CD4-positive, alpha-beta T cell treated with Interleukin-4 for 1 hour (primary cell): ENCODE data around the gene IFITM1.
"Not testable (repeated sequence)": the region's sequence is repeated elsewhere in the genome, so short reads cannot be mapped to it uniquely, and the experiment has no call there.

ENCODE experiments used
- DNase-seq, 2 donors: peaks; one replicate each; pipeline ENCODE4 v3.0.0-alpha.2; 2020 to 2022

The IFITM1 gene

GRCh38 chr11:328012-328411 lies 14.2 kb downstream of the IFITM1 start:
- no peak for DNase-seq

DNA sequence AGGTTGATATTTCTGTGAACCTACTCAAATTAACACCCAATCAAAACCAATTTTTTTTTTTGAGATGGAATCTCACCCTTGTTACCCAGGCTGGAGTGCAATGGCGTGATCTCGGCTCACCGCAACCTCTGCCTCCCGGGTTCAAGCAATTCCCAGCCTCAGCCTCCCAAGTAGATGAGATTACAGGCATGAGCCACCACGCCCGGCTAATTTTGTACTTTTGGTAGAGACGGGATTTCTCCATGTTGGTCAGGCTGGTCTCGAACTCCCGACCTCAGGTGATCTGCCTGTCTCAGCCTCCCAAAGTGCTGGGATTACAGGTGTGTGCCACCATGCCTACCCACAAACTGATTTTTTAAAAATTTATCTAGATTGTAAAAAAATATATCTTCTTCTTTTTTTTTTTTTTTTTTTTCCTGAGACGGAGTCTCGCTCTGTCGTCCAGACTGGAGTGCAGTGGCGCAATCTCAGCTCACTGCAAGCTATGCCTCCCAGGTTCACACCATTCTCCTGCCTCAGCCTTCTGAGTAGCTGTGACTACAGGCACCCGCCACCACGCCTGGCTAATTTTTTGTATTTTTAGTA lies 14.8 kb downstream of the IFITM1 start:
- not testable (repeated sequence) for DNase-seq

- no peak for DNase-seq
Measured at GRCh38 chr11:329886-330253, 16.0 kb downstream of the IFITM1 start.

- no peak for DNase-seq
Measured at GRCh38 chr11:330307-330693, 16.5 kb downstream of the IFITM1 start.

DNA sequence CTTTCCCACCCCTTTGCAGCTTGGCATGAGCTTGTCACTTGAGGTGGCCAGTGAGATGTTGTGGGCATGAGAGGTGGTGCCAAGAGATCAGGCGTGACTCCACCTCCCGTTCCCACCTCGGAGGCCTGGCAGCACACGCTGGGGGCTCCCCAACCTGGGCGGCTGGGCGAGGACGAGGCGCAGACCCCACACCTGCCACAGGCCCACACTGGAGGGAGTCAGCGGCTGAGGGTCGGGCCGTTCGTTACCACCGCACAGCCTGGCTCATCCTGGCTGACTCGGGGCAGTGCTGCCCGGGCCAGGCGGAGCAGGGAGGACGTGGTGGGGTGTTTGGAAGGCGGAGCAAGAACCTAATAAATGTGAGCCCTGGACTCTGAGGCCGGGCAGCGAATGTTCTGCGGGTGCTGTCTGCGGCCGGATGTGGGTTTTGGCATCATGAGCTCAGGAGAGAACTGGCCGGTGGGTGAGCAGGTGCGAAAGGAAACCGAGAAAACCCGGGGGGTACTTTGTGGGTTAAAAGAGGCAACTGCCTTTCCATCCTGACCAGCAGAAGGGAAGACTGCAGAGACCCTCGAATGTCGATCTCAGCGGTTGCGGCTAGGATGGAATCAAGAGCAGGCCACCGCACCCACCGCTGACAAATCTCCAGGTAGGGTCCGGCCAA lies 17.0 kb downstream of the IFITM1 start:
- no peak for DNase-seq

GRCh38 chr11:331358-332060 lies 17.7 kb downstream of the IFITM1 start:
- no peak for DNase-seq

GRCh38 chr11:332651-333480 lies 19.0 kb downstream of the IFITM1 start:
- DNase-seq: no peak

GRCh38 chr11:333616-334263 lies 19.9 kb downstream of the IFITM1 start:
- not testable (repeated sequence) for DNase-seq

DNA sequence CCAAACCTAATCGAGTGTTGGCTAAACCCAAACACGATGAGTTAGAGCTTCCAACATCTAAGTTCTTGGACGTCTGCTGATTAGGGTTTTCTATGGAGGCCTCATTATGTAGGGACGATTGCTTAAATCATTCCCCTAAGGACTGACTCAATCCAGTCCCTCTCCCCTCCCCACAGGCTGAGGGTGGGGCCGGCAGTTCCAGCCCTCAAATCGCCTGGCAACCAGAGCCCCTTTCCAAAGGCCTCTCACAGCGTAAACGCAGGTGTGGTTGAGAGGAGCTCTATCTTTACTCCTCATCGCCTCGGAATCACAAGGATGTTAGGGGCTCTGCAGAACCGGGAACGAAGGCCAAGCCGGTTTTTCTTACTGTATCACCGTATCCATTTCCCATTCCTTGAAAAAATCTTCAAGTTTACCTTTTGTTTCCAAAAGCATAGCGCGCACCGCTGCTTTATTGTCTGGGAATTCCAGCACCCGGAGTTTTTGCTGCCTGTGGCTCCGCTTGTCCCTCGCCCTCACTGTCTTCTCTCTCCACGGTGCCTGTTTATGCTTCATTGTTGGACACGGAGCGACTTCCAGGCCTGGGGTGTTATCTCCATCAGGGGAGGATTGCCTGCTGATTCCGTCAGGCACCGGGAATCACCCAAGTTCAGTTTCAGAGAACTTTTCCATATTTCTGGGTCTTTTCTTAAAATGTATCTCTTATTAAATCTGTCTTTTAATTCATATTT lies 20.6 kb downstream of the IFITM1 start:
- no peak for DNase-seq

- DNase-seq: no peak
Measured at GRCh38 chr11:335779-336658, 22.2 kb downstream of the IFITM1 start.

DNA sequence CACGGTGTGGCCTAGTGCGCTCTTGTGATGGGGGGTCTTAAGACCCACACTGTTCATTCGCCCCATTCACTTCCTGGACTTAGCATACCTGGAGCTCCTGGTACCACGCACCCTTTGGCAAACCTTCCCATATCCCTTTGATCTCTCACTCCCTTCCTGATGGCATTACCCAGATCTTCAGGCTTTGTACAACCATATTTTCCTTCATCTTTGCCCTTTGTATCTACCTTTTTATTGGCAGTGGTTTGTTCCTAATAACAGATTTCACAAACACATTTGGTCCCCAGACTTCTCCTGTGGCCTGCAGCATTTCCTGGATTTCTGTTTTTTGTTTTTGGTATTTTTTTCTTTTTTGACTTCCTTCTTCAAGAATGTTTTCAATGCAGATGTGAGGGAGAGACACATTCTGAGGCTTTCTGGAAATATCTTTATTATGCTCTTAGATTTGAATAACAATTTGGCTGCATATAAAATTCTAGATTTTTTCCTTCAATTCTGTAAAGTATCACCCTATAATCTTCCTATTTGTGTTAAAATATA lies 22.9 kb downstream of the IFITM1 start:
- no peak for DNase-seq

GRCh38 chr11:337711-338110 lies 23.9 kb downstream of the IFITM1 start:
- no peak for DNase-seq

- no peak for DNase-seq
Measured at GRCh38 chr11:339963-340362, 26.1 kb downstream of the IFITM1 start.

DNA sequence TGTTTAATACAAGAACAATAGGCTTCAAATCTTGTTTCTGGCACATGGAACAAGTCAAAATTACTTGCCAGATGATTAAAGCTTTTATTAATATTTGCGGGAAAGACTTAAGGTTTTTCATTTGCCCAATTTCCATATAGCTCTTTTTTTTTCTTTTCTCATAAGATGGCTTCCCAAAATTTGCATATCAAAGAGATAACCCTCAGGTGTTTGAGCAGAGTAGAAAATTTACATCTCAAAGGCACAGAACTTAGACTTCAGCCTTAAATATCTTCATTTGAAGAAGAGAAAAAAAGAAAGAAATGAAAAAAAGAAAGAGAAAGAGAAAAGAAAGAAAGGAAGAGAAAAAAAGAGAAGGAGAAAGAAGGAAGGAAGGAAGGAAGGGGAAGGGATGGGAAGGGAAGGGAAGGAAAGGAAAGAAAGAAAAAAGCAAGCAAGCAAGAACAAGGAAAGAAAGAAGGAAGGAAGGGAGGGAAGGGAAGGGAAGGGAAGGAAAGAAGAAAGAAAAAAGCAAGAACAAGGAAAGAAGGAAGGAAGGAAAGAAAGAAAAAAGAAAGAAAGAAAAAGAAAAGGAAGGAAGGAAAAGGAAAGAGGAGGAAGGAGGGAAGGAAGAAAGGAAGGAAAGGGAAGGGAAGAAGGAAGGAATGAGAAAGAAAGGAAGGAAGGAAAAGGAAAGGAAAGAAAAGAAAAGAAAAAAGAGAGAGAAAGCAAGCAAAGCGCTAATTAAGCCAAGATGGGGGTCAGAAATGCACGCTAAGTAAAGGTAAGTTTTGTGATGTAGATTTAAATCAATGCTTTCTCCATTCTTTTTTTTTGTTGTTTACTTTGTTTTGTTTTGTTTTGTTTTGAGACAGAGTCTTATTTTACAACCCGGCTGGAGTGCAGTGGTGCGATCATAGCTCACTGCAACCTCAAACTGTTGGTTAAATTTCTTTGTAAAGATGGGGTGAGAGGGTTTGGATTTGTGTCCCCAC lies 27.0 kb downstream of the IFITM1 start:
- no peak for DNase-seq

- DNase-seq: no peak
Measured at GRCh38 chr11:342328-342727, 28.5 kb downstream of the IFITM1 start.

GRCh38 chr11:344836-345578 lies 31.2 kb downstream of the IFITM1 start:
- no peak for DNase-seq

DNA sequence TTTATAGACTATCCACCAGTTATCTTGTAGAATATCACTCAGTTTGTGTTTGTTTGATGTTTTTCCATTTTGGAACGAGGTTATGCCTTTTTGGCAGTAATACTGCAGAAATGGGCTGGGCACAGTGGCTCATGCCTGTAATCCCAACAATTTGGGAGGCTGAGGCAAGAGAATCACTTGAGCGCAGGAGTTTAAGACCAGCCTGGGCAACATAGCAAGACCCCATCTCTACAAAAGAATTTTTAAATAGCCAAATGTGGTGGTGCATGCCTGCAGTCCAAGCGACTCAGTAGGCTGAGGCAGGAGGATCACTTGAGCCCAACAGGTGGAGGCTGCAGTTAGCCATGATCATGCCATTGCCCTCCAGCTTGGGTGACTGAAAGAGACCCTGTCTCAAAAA lies 32.7 kb downstream of the IFITM1 start:
- DNase-seq: no peak

DNA sequence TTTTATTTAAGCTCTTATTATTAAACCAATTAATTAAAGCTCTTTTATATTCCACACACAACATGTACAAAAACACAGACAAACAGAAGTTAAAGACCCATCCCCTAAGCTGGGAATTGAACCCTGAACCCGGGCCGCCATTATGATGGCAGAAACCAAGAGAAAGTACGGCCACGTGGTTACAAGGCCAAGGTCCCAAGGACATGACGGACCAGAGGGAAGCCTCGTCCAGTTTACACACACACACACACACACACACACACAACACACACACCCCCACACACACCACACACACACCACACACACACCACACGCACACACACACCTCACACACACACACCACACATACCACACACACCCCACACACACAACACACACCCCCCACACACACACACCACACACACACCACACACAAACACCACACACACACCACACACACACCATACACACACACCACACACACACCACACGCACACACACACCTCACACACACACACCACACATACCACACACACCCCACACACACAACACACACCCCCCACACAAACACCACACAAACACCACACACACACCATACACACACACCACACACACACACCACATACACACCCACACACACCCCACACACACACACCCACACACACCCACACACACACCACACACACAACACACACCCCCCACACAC lies 35.6 kb downstream of the IFITM1 start:
- DNase-seq: not testable (repeated sequence)
